CD8-positive, alpha-beta memory T cell (primary cell): ENCODE measurements around the gene LSAMP. TPM values are rescaled to one million over a fixed set of nuclear protein-coding genes. Genes with fewer than 3 reads are reported as not detected.

Source experiments
- CTCF ChIA-PET: fragments of 350-600 bp; sonication (Branson Sonifier 250); formaldehyde crosslinking; loops from one replicate; lab custom pipeline; 2021; ENCODE audit warnings: antibody characterized with exemption; lab: Charles Lee
- POLR2A ChIA-PET: fragments of 350-600 bp; sonication (Branson Sonifier 250); formaldehyde crosslinking; loops from one replicate; lab custom pipeline; 2021; ENCODE audit warnings: antibody characterized with exemption; lab: Charles Lee
- DNase-seq, 5 donors: peaks; one replicate each; pipeline versions ENCODE4 v3.0.0 to v3.0.0-alpha.2; 2020 to 2022; ENCODE audit warnings: mixed read lengths in 1 of 5
- H3K27ac ChIP-seq: one replicate; pipeline ENCODE4 v1.7.0; 2013; ENCODE audit warnings: low read depth, mild to moderate bottlenecking, low read length, moderate library complexity
- H3K27me3 ChIP-seq: 2 replicates; pipeline ENCODE4 v1.7.0; 2013; ENCODE audit warnings: low read length, mild to moderate bottlenecking; ENCODE audit not compliant: insufficient read depth, poor library complexity, severe bottlenecking
- H3K36me3 ChIP-seq: 2 replicates; pipeline ENCODE4 v1.7.0; 2013; ENCODE audit warnings: mild to moderate bottlenecking, low read length, moderate library complexity; ENCODE audit not compliant: insufficient read depth
- H3K4me1 ChIP-seq: 2 replicates; pipeline ENCODE4 v1.7.0; 2013; ENCODE audit warnings: mild to moderate bottlenecking, low read length, moderate library complexity; ENCODE audit not compliant: insufficient read depth
- H3K4me3 ChIP-seq: 2 replicates; pipeline ENCODE4 v1.7.0; 2013; ENCODE audit warnings: mild to moderate bottlenecking, low read length
- H3K9me3 ChIP-seq: 2 replicates; pipeline ENCODE4 v1.7.0; 2013; ENCODE audit warnings: mild to moderate bottlenecking, low read length
- H3K27ac Mint-ChIP-seq, 8 donors: one replicate each; pipeline ENCODE4 v1.8.0; 2020 to 2021; ENCODE audit warnings: mixed read lengths in 8 of 8, mild to moderate bottlenecking in 6 of 8, inconsistent platforms in 3 of 8, moderate library complexity in 3 of 8
- H3K27me3 Mint-ChIP-seq, 2 donors: one replicate each; pipeline ENCODE4 v1.8.0; 2020 to 2021; ENCODE audit warnings: mixed read lengths in 2 of 2, mild to moderate bottlenecking in 1 of 2, moderate library complexity in 1 of 2
- H3K36me3 Mint-ChIP-seq, 3 donors: one replicate each; pipeline ENCODE4 v1.8.0; 2020 to 2021; ENCODE audit warnings: mixed read lengths in 3 of 3, inconsistent platforms in 1 of 3, mild to moderate bottlenecking in 1 of 3
- H3K4me1 Mint-ChIP-seq, 3 donors: one replicate each; pipeline ENCODE4 v1.8.0; 2020 to 2021; ENCODE audit warnings: mixed read lengths in 3 of 3, inconsistent platforms in 1 of 3, mild to moderate bottlenecking in 1 of 3
- H3K4me3 Mint-ChIP-seq, 7 donors: one replicate each; pipeline ENCODE4 v1.8.0; 2020 to 2021; ENCODE audit warnings: mixed read lengths in 7 of 7, mild to moderate bottlenecking in 6 of 7, moderate library complexity in 4 of 7, inconsistent platforms in 2 of 7
- H3K9me3 Mint-ChIP-seq, 5 donors: one replicate each; pipeline ENCODE4 v1.8.0; 2020 to 2022; ENCODE audit warnings: mixed read lengths in 5 of 5, mild to moderate bottlenecking in 3 of 5, moderate library complexity in 2 of 5, inconsistent platforms in 1 of 5
- polyA plus RNA-seq: library from polyadenylated mRNA; unstranded; fragments of 300-500 nt; fragmentation: Illumina TruSeq; gene quantifications from one replicate; pipeline ENCODE4 v1.2.3, GENCODE V29; 2021
- total RNA-seq, 2 experiments: library from RNA; stranded (reverse); gene quantifications; one replicate each; pipeline ENCODE4 v1.2.3, GENCODE V29; 2021

The LSAMP gene
- total and polyA plus RNA-seq, 3 experiments from 2014 or later, result not detected

GRCh38 chr3:115862849-115863248 lies 582.4 kb downstream of the LSAMP start:
- ChIA-PET POLR2A (no interaction called here), CTCF (interaction anchor here (1.2 kb wide), 1 partner anchor 12 kb away, joined by 4 read pairs; no protein-coding TSS in a partner anchor)
- H3K27me3 Mint-ChIP-seq, result peaks cover 16 to 45% of the 10 kb centered on the region in 2 donors
- Histone ChIP-seq H3K4me3 (no peak overlapping the region), H3K4me1 (no peaks in the 10 kb centered on the region), H3K9me3 (no peaks in the 10 kb centered on the region), H3K36me3 (no peaks in the 10 kb centered on the region), H3K27ac (no peak overlapping the region), H3K27me3 (no peaks in the 10 kb centered on the region)
- H3K27ac Mint-ChIP-seq, result no peak overlapping the region
- H3K4me3 Mint-ChIP-seq, result no peak overlapping the region
- no peaks in the 10 kb centered on the region for H3K36me3 Mint-ChIP-seq
- H3K4me1 Mint-ChIP-seq, result no peaks in the 10 kb centered on the region
- no peak for DNase-seq
- no peaks in the 10 kb centered on the region for H3K9me3 Mint-ChIP-seq

- CTCF ChIA-PET, result interaction anchor here (1.2 kb wide), 1 partner anchor 11 kb away, joined by 4 read pairs; no protein-coding TSS in a partner anchor
- Mint-ChIP-seq H3K4me1 (no peaks in the 10 kb centered on the region), H3K27me3 (peaks cover 16 to 47% of the 10 kb centered on the region in 2 donors), H3K36me3 (no peaks in the 10 kb centered on the region), H3K9me3 (no peaks in the 10 kb centered on the region), H3K27ac (no peak overlapping the region), H3K4me3 (no peak overlapping the region)
- H3K4me3 ChIP-seq, result no peak overlapping the region
- DNase-seq, result no peak
- H3K36me3 ChIP-seq, result no peaks in the 10 kb centered on the region
- no peaks in the 10 kb centered on the region for H3K4me1 ChIP-seq
- no peaks in the 10 kb centered on the region for H3K9me3 ChIP-seq
- POLR2A ChIA-PET, result no interaction called here
- no peaks in the 10 kb centered on the region for H3K27me3 ChIP-seq
- H3K27ac ChIP-seq, result no peak overlapping the region
Measured at GRCh38 chr3:115862099-115862498, 583.2 kb downstream of the LSAMP start.

- no peak overlapping the region for H3K4me3 Mint-ChIP-seq
- no peak for DNase-seq
- Histone ChIP-seq H3K27me3 (no peaks in the 10 kb centered on the region), H3K36me3 (no peaks in the 10 kb centered on the region), H3K27ac (no peak overlapping the region), H3K4me1 (no peaks in the 10 kb centered on the region), H3K9me3 (no peaks in the 10 kb centered on the region), H3K4me3 (no peak overlapping the region)
- no peaks in the 10 kb centered on the region for H3K9me3 Mint-ChIP-seq
- ChIA-PET POLR2A (no interaction called here), CTCF (no interaction called here)
- no peaks in the 10 kb centered on the region for H3K4me1 Mint-ChIP-seq
- no peak overlapping the region for H3K27ac Mint-ChIP-seq
- H3K27me3 Mint-ChIP-seq, result peaks cover 16 to 52% of the 10 kb centered on the region in 2 donors
- no peaks in the 10 kb centered on the region for H3K36me3 Mint-ChIP-seq
Measured at GRCh38 chr3:115861166-115861733, 584.0 kb downstream of the LSAMP start.

GRCh38 chr3:115860766-115861165 lies 584.5 kb downstream of the LSAMP start:
- no peaks in the 10 kb centered on the region for H3K4me1 ChIP-seq
- H3K27ac ChIP-seq, result no peak overlapping the region
- ChIA-PET CTCF (no interaction called here), POLR2A (no interaction called here)
- no peak for DNase-seq
- Mint-ChIP-seq H3K9me3 (no peaks in the 10 kb centered on the region), H3K4me3 (no peak overlapping the region), H3K4me1 (no peaks in the 10 kb centered on the region), H3K27me3 (peaks cover 16 to 52% of the 10 kb centered on the region in 2 donors), H3K36me3 (no peaks in the 10 kb centered on the region), H3K27ac (no peak overlapping the region)
- H3K9me3 ChIP-seq, result no peaks in the 10 kb centered on the region
- no peak overlapping the region for H3K4me3 ChIP-seq
- no peaks in the 10 kb centered on the region for H3K27me3 ChIP-seq
- H3K36me3 ChIP-seq, result no peaks in the 10 kb centered on the region

GRCh38 chr3:115859002-115859807 lies 586.1 kb downstream of the LSAMP start:
- ChIA-PET POLR2A (no interaction called here), CTCF (no interaction called here)
- Mint-ChIP-seq H3K36me3 (no peaks in the 10 kb centered on the region), H3K9me3 (no peaks in the 10 kb centered on the region), H3K27me3 (peaks cover 10 to 52% of the 10 kb centered on the region in 2 donors), H3K4me3 (no peak overlapping the region), H3K4me1 (no peaks in the 10 kb centered on the region), H3K27ac (no peak overlapping the region)
- no peak overlapping the region for H3K4me3 ChIP-seq
- H3K9me3 ChIP-seq, result no peaks in the 10 kb centered on the region
- H3K27me3 ChIP-seq, result no peaks in the 10 kb centered on the region
- H3K4me1 ChIP-seq, result no peaks in the 10 kb centered on the region
- no peak overlapping the region for H3K27ac ChIP-seq
- DNase-seq, result no peak
- no peaks in the 10 kb centered on the region for H3K36me3 ChIP-seq

- CTCF ChIA-PET, result no interaction called here
- H3K4me3 Mint-ChIP-seq, result no peak overlapping the region
- Histone ChIP-seq H3K4me1 (no peaks in the 10 kb centered on the region), H3K36me3 (no peaks in the 10 kb centered on the region), H3K4me3 (no peak overlapping the region), H3K9me3 (no peaks in the 10 kb centered on the region), H3K27ac (no peak overlapping the region), H3K27me3 (no peaks in the 10 kb centered on the region)
- POLR2A ChIA-PET, result no interaction called here
- H3K27ac Mint-ChIP-seq, result no peak overlapping the region
- H3K36me3 Mint-ChIP-seq, result no peaks in the 10 kb centered on the region
- H3K9me3 Mint-ChIP-seq, result no peaks in the 10 kb centered on the region
- no peak for DNase-seq
- H3K27me3 Mint-ChIP-seq, result peaks cover 12 to 55% of the 10 kb centered on the region in 2 donors
- H3K4me1 Mint-ChIP-seq, result no peaks in the 10 kb centered on the region
Measured at GRCh38 chr3:115857518-115858136, 587.7 kb downstream of the LSAMP start.

- no peak overlapping the region for H3K4me3 Mint-ChIP-seq
- ChIA-PET CTCF (no interaction called here), POLR2A (no interaction called here)
- H3K27me3 ChIP-seq, result no peaks in the 10 kb centered on the region
- H3K36me3 Mint-ChIP-seq, result no peaks in the 10 kb centered on the region
- no peaks in the 10 kb centered on the region for H3K4me1 Mint-ChIP-seq
- H3K4me1 ChIP-seq, result no peaks in the 10 kb centered on the region
- H3K27me3 Mint-ChIP-seq, result peaks cover 10 to 52% of the 10 kb centered on the region in 2 donors
- H3K27ac Mint-ChIP-seq, result no peak overlapping the region
- no peaks in the 10 kb centered on the region for H3K9me3 ChIP-seq
- H3K36me3 ChIP-seq, result no peaks in the 10 kb centered on the region
- H3K27ac ChIP-seq, result no peak overlapping the region
- no peaks in the 10 kb centered on the region for H3K9me3 Mint-ChIP-seq
- H3K4me3 ChIP-seq, result no peak overlapping the region
- no peak for DNase-seq
Measured at GRCh38 chr3:115855911-115856310, 589.4 kb downstream of the LSAMP start.

- CTCF ChIA-PET, result no interaction called here
- Histone ChIP-seq H3K4me3 (no peak overlapping the region), H3K27me3 (no peaks in the 10 kb centered on the region), H3K9me3 (no peaks in the 10 kb centered on the region), H3K27ac (no peak overlapping the region), H3K4me1 (no peaks in the 10 kb centered on the region), H3K36me3 (no peaks in the 10 kb centered on the region)
- H3K4me1 Mint-ChIP-seq, result no peaks in the 10 kb centered on the region
- no peaks in the 10 kb centered on the region for H3K9me3 Mint-ChIP-seq
- H3K4me3 Mint-ChIP-seq, result no peak overlapping the region
- DNase-seq, result no peak
- H3K27ac Mint-ChIP-seq, result no peak overlapping the region
- peaks cover 13 to 39% of the 10 kb centered on the region in 2 donors for H3K27me3 Mint-ChIP-seq
- POLR2A ChIA-PET, result no interaction called here
- H3K36me3 Mint-ChIP-seq, result no peaks in the 10 kb centered on the region
Measured at GRCh38 chr3:115853104-115853503, 592.2 kb downstream of the LSAMP start.
